Testis (tissue), 3 donors: ENCODE data around the gene AGGF1. TPM values are rescaled to one million over a fixed set of nuclear protein-coding genes. Genes with fewer than 3 reads are reported as not detected.

Experiments used
- polyA plus RNA-seq: library from polyadenylated mRNA; stranded (reverse); fragments of 350-450 nt; fragmentation: Illumina TruSeq; extraction: RNeasy Lipid Tissue Mini Kit (QIAGEN cat#74804); gene quantifications from one replicate; pipeline ENCODE4 v1.2.3, GENCODE V29; 2014; ENCODE audit warnings: low read depth, low replicate concordance; ENCODE audit not compliant: insufficient read depth
- small RNA-seq, 2 donors: library from RNA; depleted of rRNA; stranded (forward); fragments of <200 nt; gene quantifications; one replicate each; pipeline ENCODE3, GENCODE V24; 2016
- total RNA-seq, 2 donors: library from RNA; depleted of rRNA; stranded (reverse); fragments of >200 nt; gene quantifications; one replicate each; pipeline ENCODE4 v1.2.3, GENCODE V29; 2016

The AGGF1 gene
- total and polyA plus RNA-seq, 3 donors from 2014 or later, result 22.8 to 58.0 (median 50.4) TPM

Small RNA genes lying within 50 kb of the gene (small RNA-seq; reads per million reads assigned to genes)
- 1,221 to 1,313 reads per million in 2 donors for gene SNORA47

Other genes with a start within 250 kb of the AGGF1 start
- gene F2RL1, start 211.4 kb upstream of the AGGF1 start, total RNA-seq, result 1 to 10 TPM in 1 of 2 donors, under 1 TPM in 1; 0.68 to 1.1 TPM
- 2.3 TPM for gene F2RL1, start 211.4 kb upstream of the AGGF1 start, polyA plus RNA-seq
- under 1 TPM in 1 of 2 donors, not detected in 1; 0.71 TPM for gene S100Z, start 180.4 kb upstream of the AGGF1 start, total RNA-seq
- gene S100Z, start 180.4 kb upstream of the AGGF1 start, polyA plus RNA-seq, result not detected
- 1 to 10 TPM; 1.1 to 3.3 TPM for gene CRHBP, start 77.4 kb upstream of the AGGF1 start, total RNA-seq
- gene CRHBP, start 77.4 kb upstream of the AGGF1 start, polyA plus RNA-seq, result 2.0 TPM
- gene ZBED3, start 56.9 kb downstream of the AGGF1 start, total RNA-seq, result 10 to 100 TPM in 1 of 2 donors, 1 to 10 TPM in 1; 7.9 to 14.5 TPM
- 6.9 TPM for gene ZBED3, start 56.9 kb downstream of the AGGF1 start, polyA plus RNA-seq
- 1 to 10 TPM; 2.0 to 7.2 TPM for gene PDE8B, start 180.3 kb downstream of the AGGF1 start, total RNA-seq
- 5.8 TPM for gene PDE8B, start 180.3 kb downstream of the AGGF1 start, polyA plus RNA-seq